Fibroblast of the aortic adventitia (primary cell): ENCODE data around the gene UPP1. TPM values are rescaled to one million over a fixed set of nuclear protein-coding genes. Genes with fewer than 3 reads are reported as not detected.
"Not testable (repeated sequence)": the region's sequence is repeated elsewhere in the genome, so short reads cannot be mapped to it uniquely, and the experiment has no call there.

Experiments
- DNase-seq: peaks from one replicate; pipeline ENCODE4 v3.0.0-alpha.2; 2010; ENCODE audit warnings: low read depth
- H3K4me3 ChIP-seq: 2 replicates; pipeline ENCODE4 v1.5.1; 2011; ENCODE audit warnings: low read depth, mild to moderate bottlenecking, control low read depth, low read length, moderate library complexity
- CTCF ChIP-seq: IDR thresholded peaks from 2 replicates; pipeline ENCODE4 v1.5.1; 2011; ENCODE audit warnings: mild to moderate bottlenecking, low read length, control low read depth, inconsistent platforms; ENCODE audit not compliant: insufficient read depth
- total RNA-seq: library from RNA; depleted of rRNA; stranded (reverse); fragments of >200 nt; gene quantifications from 2 replicates; pipeline ENCODE4 v1.2.3, GENCODE V29; 2012; ENCODE audit warnings: low replicate concordance

Gene UPP1
- total RNA-seq, 1 donor = 12.4 TPM

- peak; percentile 29 for DNase-seq
- peak; percentile 41 for TF ChIP-seq CTCF
- H3K4me3 ChIP-seq = no peak overlapping the region
These were observed 50.4 kb downstream of the UPP1 start for GRCh38 chr7:48139459-48139858.

- DNase-seq = peak; percentile 25
- TF ChIP-seq CTCF = no peak
- no peak overlapping the region for H3K4me3 ChIP-seq
These were observed 51.1 kb downstream of the UPP1 start for GRCh38 chr7:48140001-48140681.

- no peak for DNase-seq
- no peak overlapping the region for H3K4me3 ChIP-seq
- TF ChIP-seq CTCF = no peak
These were observed 52.5 kb downstream of the UPP1 start for GRCh38 chr7:48141521-48141920.

GRCh38 chr7:48144291-48144768, 55.3 kb downstream of the UPP1 start:
- H3K4me3 ChIP-seq = no peak overlapping the region
- TF ChIP-seq CTCF = no peak
- no peak for DNase-seq

- no peak for DNase-seq
- no peak overlapping the region for H3K4me3 ChIP-seq
- TF ChIP-seq CTCF = no peak
These were observed 58.1 kb downstream of the UPP1 start for GRCh38 chr7:48147078-48147591.

GRCh38 chr7:48147690-48148089, 58.6 kb downstream of the UPP1 start:
- DNase-seq, H3K4me3 ChIP-seq: not testable (repeated sequence)

- no peak overlapping the region for H3K4me3 ChIP-seq
- DNase-seq = no peak
- no peak for TF ChIP-seq CTCF
These were observed 59.2 kb downstream of the UPP1 start for GRCh38 chr7:48148311-48148710.
